ENCODE data around the gene SHISA3. TPM values are rescaled to one million over a fixed set of nuclear protein-coding genes. Genes with fewer than 3 reads are reported as not detected.

Gene SHISA3
- 0.07 TPM for polyA plus RNA-seq (2013, experiment 1 of 2)
- 0.12 TPM for polyA plus RNA-seq (2013, experiment 2 of 2)

DNA sequence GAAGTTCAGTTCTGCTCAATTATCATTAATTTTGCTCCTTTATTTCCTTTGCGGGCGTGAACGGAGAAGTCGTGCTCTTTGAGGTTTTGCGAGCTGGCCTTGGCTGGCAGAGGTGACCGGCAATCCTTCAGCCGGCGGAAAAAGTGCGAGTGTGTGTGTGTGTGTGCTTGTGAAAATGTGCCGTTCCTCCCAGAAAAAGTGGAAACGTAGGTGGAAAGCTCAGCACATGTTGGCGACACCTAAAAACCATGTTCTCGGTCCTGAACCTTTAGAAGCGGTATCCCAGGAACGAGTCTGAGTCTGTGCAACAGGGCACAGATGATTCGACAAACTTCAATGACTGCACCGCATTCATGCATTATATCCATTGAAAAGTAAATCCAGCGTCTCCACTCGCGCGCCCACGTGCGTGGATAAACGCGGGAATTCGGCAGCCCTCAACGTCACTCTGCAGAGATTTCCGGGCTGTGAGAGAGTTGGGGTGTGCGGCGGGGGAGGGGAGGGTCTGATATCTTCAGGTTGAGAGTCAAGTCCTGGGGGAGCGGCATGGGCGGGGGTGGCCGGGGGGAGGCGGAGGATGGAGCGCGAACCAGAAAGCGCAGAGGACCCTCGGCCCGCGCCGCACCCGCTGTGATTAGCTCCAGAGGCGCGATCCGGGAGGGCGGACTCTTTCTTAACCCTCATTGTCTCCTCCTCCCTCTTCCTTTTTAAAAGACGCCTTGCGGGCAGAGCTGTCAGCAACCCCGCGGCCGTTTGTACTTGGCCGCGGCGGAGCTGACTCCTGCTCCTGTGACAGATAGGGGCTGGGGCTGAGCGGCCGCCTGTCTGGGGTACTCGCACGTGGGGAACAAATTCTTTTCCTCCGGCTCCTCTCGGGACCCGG is at the start of gene SHISA3:
SHISA3 (plus strand) TSS at position 737 of the 883 bp plus-strand sequence. CDS start 569 bp downstream, outside the sequence.
- H3K4me1 ChIP-seq (ENCODE audit: control insufficient read depth in 2 of 2, insufficient read depth in 1 of 2, low read depth in 1 of 2, low read length in 2 of 2) = peaks cover 8 to 15% of the 10 kb centered on the region in 2 donors
- H3K4ac ChIP-seq (ENCODE audit: low read length) = no peak within 1 kb of the TSS
- peak within 1 kb of the TSS; percentile 91 for H2AFZ ChIP-seq (ENCODE audit: low read length)
- H3K36me3 ChIP-seq (replicated peaks in 1 of 2; ENCODE audit: control insufficient read depth in 2 of 2, insufficient read depth in 2 of 2, low read length in 2 of 2) = no peaks in the 10 kb centered on the region
- peak within 1 kb of the TSS; percentile 86 for H3K9ac ChIP-seq (ENCODE audit: low read depth, low read length, poor library complexity)
- peak within 1 kb of the TSS; percentile 97 for H3K4me2 ChIP-seq (ENCODE audit: insufficient read depth, low read length, poor library complexity, severe bottlenecking)
- H3K14ac ChIP-seq (ENCODE audit: low read length) = peak within 1 kb of the TSS; percentile 86
- peak within 1 kb of the TSS; percentile 87 for H3K23ac ChIP-seq (ENCODE audit: low read depth, low read length, poor library complexity)
- H3K79me1 ChIP-seq (ENCODE audit: low read depth, low read length) = no peaks in the 10 kb centered on the region
- H3K27ac ChIP-seq (replicated peaks; ENCODE audit: low read length) = no peak within 1 kb of the TSS
- H2BK12ac ChIP-seq (ENCODE audit: low read length) = peak within 1 kb of the TSS; percentile 46
- H4K8ac ChIP-seq (ENCODE audit: low read depth, low read length) = no peak within 1 kb of the TSS
- no peaks in the 10 kb centered on the region for H3K9me3 ChIP-seq (replicated peaks in 1 of 2; ENCODE audit: control insufficient read depth in 2 of 2, insufficient read depth in 1 of 2, low read depth in 1 of 2, low read length in 2 of 2)
- H4K91ac ChIP-seq (ENCODE audit: low read depth, low read length, poor library complexity) = no peak within 1 kb of the TSS
- H2BK15ac ChIP-seq (ENCODE audit: low read length) = peak within 1 kb of the TSS; percentile 22
- H2BK120ac ChIP-seq (ENCODE audit: low read depth, low read length) = no peak within 1 kb of the TSS
- peak within 1 kb of the TSS; percentile 92 for H3K18ac ChIP-seq (ENCODE audit: low read length)
- H2AK5ac ChIP-seq (ENCODE audit: low read depth, low read length) = peak within 1 kb of the TSS; percentile 52
- peaks cover 9 to 75% (median 54%) of the 10 kb centered on the region in 3 experiments for H3K27me3 ChIP-seq (ENCODE audit: control insufficient read depth in 3 of 3, insufficient read depth in 3 of 3, low read depth in 1 of 3, low read length in 3 of 3)
- no CpG with 5 or more reads among the region's 61 CpGs for WGBS, 2 donors (ENCODE audit: extremely low coverage in 2 of 2, insufficient read length in 2 of 2, insufficient replicate concordance in 1 of 2)
- H2BK5ac ChIP-seq (ENCODE audit: low read length) = peak within 1 kb of the TSS; percentile 21
- peak; percentile 39 for DNase-seq (ENCODE audit: low spot score)
- peak within 1 kb of the TSS in 1 of 2 donors; percentile 76 for H3K4me3 ChIP-seq (ENCODE audit: low read length in 2 of 2)

DNA sequence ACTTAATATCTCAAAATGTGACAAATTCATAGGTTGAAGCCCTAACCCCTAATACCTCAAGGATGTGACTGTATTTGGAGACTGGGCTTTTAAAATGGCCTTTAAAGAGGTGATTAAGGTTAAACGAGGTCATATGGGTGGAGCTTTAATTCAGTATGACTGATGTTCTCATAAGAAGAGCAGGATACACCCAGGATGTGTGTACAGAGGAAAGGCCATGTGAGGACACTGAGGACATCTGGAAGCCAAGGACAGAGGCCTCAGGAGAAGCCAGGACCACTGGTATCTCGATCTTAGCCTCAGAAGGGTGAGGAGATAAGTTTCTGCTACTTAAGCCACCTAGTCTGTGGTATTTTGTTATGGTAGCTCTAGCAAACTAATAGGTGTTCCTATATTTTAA is 49.0 kb upstream of the SHISA3 start:
- H2AFZ ChIP-seq (ENCODE audit: low read length) = no peak overlapping the region
- no peak overlapping the region for H2BK120ac ChIP-seq (ENCODE audit: low read depth, low read length)
- no peak overlapping the region for H3K4me3 ChIP-seq (ENCODE audit: low read length in 2 of 2)
- no peak overlapping the region for H2AK5ac ChIP-seq (ENCODE audit: low read depth, low read length)
- no peak overlapping the region for H3K18ac ChIP-seq (ENCODE audit: low read length)
- no peak overlapping the region for H2BK15ac ChIP-seq (ENCODE audit: low read length)
- no peak overlapping the region for H3K23ac ChIP-seq (ENCODE audit: low read depth, low read length, poor library complexity)
- peaks cover 0 to 4% of the 10 kb centered on the region in 2 donors for H3K4me1 ChIP-seq (ENCODE audit: control insufficient read depth in 2 of 2, insufficient read depth in 1 of 2, low read depth in 1 of 2, low read length in 2 of 2)
- no peak overlapping the region for H2BK12ac ChIP-seq (ENCODE audit: low read length)
- no CpG with 5 or more reads among the region's 2 CpGs for WGBS, 2 donors (ENCODE audit: extremely low coverage in 2 of 2, insufficient read length in 2 of 2, insufficient replicate concordance in 1 of 2)
- no peak overlapping the region for H3K9ac ChIP-seq (ENCODE audit: low read depth, low read length, poor library complexity)
- H3K27ac ChIP-seq (replicated peaks; ENCODE audit: low read length) = no peak overlapping the region
- no peak overlapping the region for H4K91ac ChIP-seq (ENCODE audit: low read depth, low read length, poor library complexity)
- no peaks in the 10 kb centered on the region for H3K36me3 ChIP-seq (replicated peaks in 1 of 2; ENCODE audit: control insufficient read depth in 2 of 2, insufficient read depth in 2 of 2, low read length in 2 of 2)
- no peak overlapping the region for H3K14ac ChIP-seq (ENCODE audit: low read length)
- no peak overlapping the region for H4K8ac ChIP-seq (ENCODE audit: low read depth, low read length)
- H3K27me3 ChIP-seq (ENCODE audit: control insufficient read depth in 3 of 3, insufficient read depth in 3 of 3, low read depth in 1 of 3, low read length in 3 of 3) = no peaks in the 10 kb centered on the region
- no peaks in the 10 kb centered on the region for H3K9me3 ChIP-seq (replicated peaks in 1 of 2; ENCODE audit: control insufficient read depth in 2 of 2, insufficient read depth in 1 of 2, low read depth in 1 of 2, low read length in 2 of 2)
- H3K4me2 ChIP-seq (ENCODE audit: insufficient read depth, low read length, poor library complexity, severe bottlenecking) = no peak overlapping the region
- no peak overlapping the region for H2BK5ac ChIP-seq (ENCODE audit: low read length)
- no peak for DNase-seq (ENCODE audit: low spot score)
- H3K4ac ChIP-seq (ENCODE audit: low read length) = no peak overlapping the region
- H3K79me1 ChIP-seq (ENCODE audit: low read depth, low read length) = no peaks in the 10 kb centered on the region

DNA sequence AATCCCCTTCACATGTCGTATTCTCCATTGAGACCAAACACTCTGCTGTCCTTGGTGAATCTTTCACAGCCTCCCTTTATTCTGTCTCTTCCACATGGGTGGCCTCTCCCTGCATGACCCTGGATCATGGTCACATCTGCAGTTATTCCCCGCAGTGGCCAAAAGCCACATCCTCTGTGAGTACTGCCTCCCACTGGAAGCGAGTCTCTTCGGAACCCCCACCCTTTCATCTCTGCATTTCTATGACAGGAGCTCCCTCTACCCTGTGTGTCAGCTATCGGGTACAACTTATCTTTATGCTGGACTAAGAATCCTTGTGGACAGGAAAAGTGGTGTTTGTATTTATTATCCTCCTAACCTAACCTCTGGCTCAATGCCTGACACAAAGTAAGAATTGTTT is 48.6 kb upstream of the SHISA3 start:
- no peak overlapping the region for H3K4me2 ChIP-seq (ENCODE audit: insufficient read depth, low read length, poor library complexity, severe bottlenecking)
- H3K27ac ChIP-seq (replicated peaks; ENCODE audit: low read length) = no peak overlapping the region
- no peak overlapping the region for H2AFZ ChIP-seq (ENCODE audit: low read length)
- H3K9ac ChIP-seq (ENCODE audit: low read depth, low read length, poor library complexity) = no peak overlapping the region
- no peak overlapping the region for H4K91ac ChIP-seq (ENCODE audit: low read depth, low read length, poor library complexity)
- no peak overlapping the region for H3K14ac ChIP-seq (ENCODE audit: low read length)
- no peaks in the 10 kb centered on the region for H3K9me3 ChIP-seq (replicated peaks in 1 of 2; ENCODE audit: control insufficient read depth in 2 of 2, insufficient read depth in 1 of 2, low read depth in 1 of 2, low read length in 2 of 2)
- no peak for DNase-seq (ENCODE audit: low spot score)
- no peak overlapping the region for H3K18ac ChIP-seq (ENCODE audit: low read length)
- no peaks in the 10 kb centered on the region for H3K36me3 ChIP-seq (replicated peaks in 1 of 2; ENCODE audit: control insufficient read depth in 2 of 2, insufficient read depth in 2 of 2, low read length in 2 of 2)
- no peak overlapping the region for H2BK15ac ChIP-seq (ENCODE audit: low read length)
- H2BK120ac ChIP-seq (ENCODE audit: low read depth, low read length) = no peak overlapping the region
- H3K4me1 ChIP-seq (ENCODE audit: control insufficient read depth in 2 of 2, insufficient read depth in 1 of 2, low read depth in 1 of 2, low read length in 2 of 2) = peaks cover 0 to 4% of the 10 kb centered on the region in 2 donors
- no peak overlapping the region for H3K4me3 ChIP-seq (ENCODE audit: low read length in 2 of 2)
- no CpG with 5 or more reads among the region's 5 CpGs for WGBS, 2 donors (ENCODE audit: extremely low coverage in 2 of 2, insufficient read length in 2 of 2, insufficient replicate concordance in 1 of 2)
- H4K8ac ChIP-seq (ENCODE audit: low read depth, low read length) = no peak overlapping the region
- no peaks in the 10 kb centered on the region for H3K27me3 ChIP-seq (ENCODE audit: control insufficient read depth in 3 of 3, insufficient read depth in 3 of 3, low read depth in 1 of 3, low read length in 3 of 3)
- no peak overlapping the region for H2BK5ac ChIP-seq (ENCODE audit: low read length)
- H3K79me1 ChIP-seq (ENCODE audit: low read depth, low read length) = no peaks in the 10 kb centered on the region
- H3K4ac ChIP-seq (ENCODE audit: low read length) = no peak overlapping the region
- no peak overlapping the region for H3K23ac ChIP-seq (ENCODE audit: low read depth, low read length, poor library complexity)
- H2AK5ac ChIP-seq (ENCODE audit: low read depth, low read length) = no peak overlapping the region
- H2BK12ac ChIP-seq (ENCODE audit: low read length) = no peak overlapping the region

DNA sequence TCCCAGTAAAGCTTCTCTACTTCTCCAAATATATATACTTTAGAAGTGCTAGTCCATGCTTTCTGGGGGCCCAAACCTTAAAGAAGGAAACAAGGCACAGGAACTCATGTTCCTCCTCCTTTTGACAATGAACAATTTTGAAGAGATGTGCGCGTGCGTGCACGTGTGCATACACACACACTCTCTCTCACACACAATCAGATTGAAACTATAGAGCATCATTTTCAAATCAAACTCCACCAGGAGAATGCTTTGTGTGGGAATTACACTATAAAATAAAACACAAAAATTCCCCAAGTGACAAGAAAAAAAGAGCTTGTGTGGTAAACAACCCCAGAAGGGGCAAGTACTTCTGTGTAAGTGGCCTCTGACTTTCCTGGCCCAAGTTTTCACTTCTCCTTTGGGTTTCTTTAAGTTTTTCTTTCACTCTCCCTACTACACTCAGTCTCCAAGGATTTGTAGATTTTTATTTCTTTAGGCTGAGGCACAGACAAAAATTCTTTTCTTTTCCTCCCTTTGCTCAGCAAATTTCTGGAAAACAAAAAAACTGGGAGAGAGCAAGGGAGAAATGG is 46.6 kb upstream of the SHISA3 start:
- H2AK5ac ChIP-seq (ENCODE audit: low read depth, low read length) = no peak overlapping the region
- H2BK5ac ChIP-seq (ENCODE audit: low read length) = no peak overlapping the region
- no peak overlapping the region for H2BK15ac ChIP-seq (ENCODE audit: low read length)
- no peaks in the 10 kb centered on the region for H3K27me3 ChIP-seq (ENCODE audit: control insufficient read depth in 3 of 3, insufficient read depth in 3 of 3, low read depth in 1 of 3, low read length in 3 of 3)
- no peak overlapping the region for H3K27ac ChIP-seq (replicated peaks; ENCODE audit: low read length)
- no peak overlapping the region for H3K23ac ChIP-seq (ENCODE audit: low read depth, low read length, poor library complexity)
- H3K79me1 ChIP-seq (ENCODE audit: low read depth, low read length) = no peaks in the 10 kb centered on the region
- DNase-seq (ENCODE audit: low spot score) = no peak
- H2AFZ ChIP-seq (ENCODE audit: low read length) = no peak overlapping the region
- no peak overlapping the region for H3K14ac ChIP-seq (ENCODE audit: low read length)
- no peak overlapping the region for H4K8ac ChIP-seq (ENCODE audit: low read depth, low read length)
- no peak overlapping the region for H2BK120ac ChIP-seq (ENCODE audit: low read depth, low read length)
- no peak overlapping the region for H3K4me2 ChIP-seq (ENCODE audit: insufficient read depth, low read length, poor library complexity, severe bottlenecking)
- H3K4me3 ChIP-seq (ENCODE audit: low read length in 2 of 2) = no peak overlapping the region
- H3K36me3 ChIP-seq (replicated peaks in 1 of 2; ENCODE audit: control insufficient read depth in 2 of 2, insufficient read depth in 2 of 2, low read length in 2 of 2) = no peaks in the 10 kb centered on the region
- H4K91ac ChIP-seq (ENCODE audit: low read depth, low read length, poor library complexity) = no peak overlapping the region
- peaks cover 0 to 4% of the 10 kb centered on the region in 2 donors for H3K4me1 ChIP-seq (ENCODE audit: control insufficient read depth in 2 of 2, insufficient read depth in 1 of 2, low read depth in 1 of 2, low read length in 2 of 2)
- no peak overlapping the region for H3K9ac ChIP-seq (ENCODE audit: low read depth, low read length, poor library complexity)
- no peaks in the 10 kb centered on the region for H3K9me3 ChIP-seq (replicated peaks in 1 of 2; ENCODE audit: control insufficient read depth in 2 of 2, insufficient read depth in 1 of 2, low read depth in 1 of 2, low read length in 2 of 2)
- H2BK12ac ChIP-seq (ENCODE audit: low read length) = no peak overlapping the region
- H3K4ac ChIP-seq (ENCODE audit: low read length) = no peak overlapping the region
- WGBS, 2 donors (ENCODE audit: extremely low coverage in 2 of 2, insufficient read length in 2 of 2, insufficient replicate concordance in 1 of 2) = no CpG with 5 or more reads among the region's 4 CpGs
- H3K18ac ChIP-seq (ENCODE audit: low read length) = no peak overlapping the region
